GM23338 (cell line): ENCODE results near the gene HDAC11. TPM values are rescaled to one million over a fixed set of nuclear protein-coding genes. Genes with fewer than 3 reads are reported as not detected.

Experiments used
- ATAC-seq: fragments of 200-7000 bp; cut with Tn5 transposase; 3 replicates; pipeline ENCODE4 v1.9.1; 2020
- DNase-seq: peaks from one replicate; pipeline ENCODE4 v3.0.0-alpha.2; 2015; ENCODE audit warnings: low spot score
- H2AFZ ChIP-seq: fragments of 200-600 bp; sonication (generic); 2 replicates; pipeline ENCODE4 v1.8.0; 2016; ENCODE audit warnings: antibody characterized with exemption, mild to moderate bottlenecking, moderate library complexity
- H3F3A ChIP-seq: fragments of 200-600 bp; sonication (generic); replicated peaks from 2 replicates; pipeline ENCODE4 v1.8.0; 2017; ENCODE audit warnings: antibody characterized with exemption, mixed run types, low read depth
- H3K27ac ChIP-seq: fragments of 200-600 bp; sonication (generic); 2 replicates; pipeline ENCODE4 v1.6.1; 2016; ENCODE audit warnings: low read depth
- H3K27me3 ChIP-seq: fragments of 200-600 bp; sonication (generic); 2 replicates; pipeline ENCODE4 v1.8.0; 2016; ENCODE audit warnings: mild to moderate bottlenecking, mixed run types, moderate library complexity; ENCODE audit not compliant: insufficient read depth
- H3K36me3 ChIP-seq: fragments of 200-600 bp; sonication (generic); 2 replicates; pipeline ENCODE4 v1.8.0; 2016; ENCODE audit warnings: mild to moderate bottlenecking; ENCODE audit not compliant: insufficient read depth
- H3K4me1 ChIP-seq: fragments of 200-600 bp; sonication (generic); 2 replicates; pipeline ENCODE4 v1.8.0; 2016; ENCODE audit warnings: mild to moderate bottlenecking, moderate library complexity; ENCODE audit not compliant: insufficient read depth
- H3K4me2 ChIP-seq: fragments of 200-600 bp; sonication (generic); 2 replicates; pipeline ENCODE4 v1.7.1; 2017; ENCODE audit warnings: mixed run types
- H3K4me3 ChIP-seq: fragments of 200-600 bp; sonication (generic); 2 replicates; pipeline ENCODE4 v1.6.1; 2016; ENCODE audit warnings: mixed run types
- H3K79me2 ChIP-seq: fragments of 200-600 bp; sonication (generic); replicated peaks from 2 replicates; pipeline ENCODE4 v1.8.0; 2017; ENCODE audit warnings: mild to moderate bottlenecking; ENCODE audit not compliant: insufficient read depth
- H3K9me2 ChIP-seq: fragments of 200-600 bp; sonication (generic); 2 replicates; pipeline ENCODE4 v1.8.0; 2017; ENCODE audit not compliant: insufficient read depth
- H4K20me1 ChIP-seq: fragments of 200-600 bp; sonication (generic); replicated peaks from 2 replicates; pipeline ENCODE4 v1.8.0; 2017; ENCODE audit warnings: mild to moderate bottlenecking; ENCODE audit not compliant: insufficient read depth
- H3K27ac Mint-ChIP-seq: 2 replicates; pipeline ENCODE4 v1.8.0; 2020; ENCODE audit warnings: inconsistent platforms, mild to moderate bottlenecking, moderate library complexity, mixed read lengths
- H3K27me3 Mint-ChIP-seq: 3 replicates; pipeline ENCODE4 v1.8.0; 2022; ENCODE audit warnings: low read depth, mild to moderate bottlenecking, moderate library complexity, mixed read lengths, inconsistent platforms; ENCODE audit not compliant: insufficient read depth, poor library complexity
- H3K36me3 Mint-ChIP-seq: 3 replicates; pipeline ENCODE4 v1.8.0; 2021; ENCODE audit warnings: low read depth, mild to moderate bottlenecking, inconsistent platforms, moderate library complexity, mixed read lengths
- H3K4me1 Mint-ChIP-seq: 3 replicates; pipeline ENCODE4 v1.8.0; 2020; ENCODE audit warnings: mild to moderate bottlenecking, inconsistent platforms, mixed read lengths
- H3K4me3 Mint-ChIP-seq: 3 replicates; pipeline ENCODE4 v1.8.0; 2021; ENCODE audit warnings: moderate library complexity, mild to moderate bottlenecking, inconsistent platforms, mixed read lengths
- H3K9me3 Mint-ChIP-seq: 3 replicates; pipeline ENCODE4 v1.8.0; 2020; ENCODE audit warnings: moderate library complexity, mild to moderate bottlenecking, inconsistent platforms, mixed read lengths
- CREB1 ChIP-seq: fragments of 250-450 bp; sonication (Bioruptor Pico); IDR thresholded peaks from 2 replicates; pipeline ENCODE4 v1.5.0; 2020; ENCODE audit warnings: low read depth, mild to moderate bottlenecking, moderate library complexity
- CTCF ChIP-seq, 2 experiments: fragments of 200-600 bp in 1 of 2; sonication (generic) in 1 of 2; conservative IDR thresholded peaks; 2 replicates each; pipeline versions ENCODE4 v1.5.1 to v1.6.1; 2016 to 2017; ENCODE audit warnings: antibody characterized with exemption in 2 of 2, low read depth in 2 of 2, mild to moderate bottlenecking in 2 of 2, moderate library complexity in 1 of 2
- EZH2phosphoT487 ChIP-seq: fragments of 200-600 bp; sonication (generic); IDR thresholded peaks from one replicate; pipeline ENCODE4 v1.8.1; 2018; ENCODE audit warnings: antibody characterized with exemption; ENCODE audit not compliant: unreplicated experiment
- JUNB ChIP-seq: IDR thresholded peaks from one replicate; pipeline ENCODE4 v1.6.1; 2016; ENCODE audit warnings: antibody characterized with exemption; ENCODE audit not compliant: unreplicated experiment
- NANOG ChIP-seq: IDR thresholded peaks from 2 replicates; pipeline ENCODE4 v1.6.1; 2016; ENCODE audit warnings: antibody characterized with exemption, borderline replicate concordance
- REST ChIP-seq: IDR thresholded peaks from one replicate; pipeline ENCODE4 v1.6.1; 2018; ENCODE audit warnings: antibody characterized with exemption; ENCODE audit not compliant: unreplicated experiment
- STAT1 ChIP-seq: IDR thresholded peaks from one replicate; pipeline ENCODE4 v1.6.1; 2016; ENCODE audit warnings: antibody characterized with exemption; ENCODE audit not compliant: unreplicated experiment
- ZNF114 ChIP-seq: fragments of 250-450 bp; sonication (Bioruptor Pico); IDR thresholded peaks from 2 replicates; pipeline ENCODE4 v1.5.0; 2020; ENCODE audit warnings: mild to moderate bottlenecking, moderate library complexity
- ZNF331 ChIP-seq: fragments of 250-450 bp; sonication (Bioruptor Pico); IDR thresholded peaks from 2 replicates; pipeline ENCODE4 v1.5.0; 2020; ENCODE audit warnings: low read depth, mild to moderate bottlenecking, moderate library complexity
- polyA plus RNA-seq: library from polyadenylated mRNA; unstranded; fragments of >200 nt; fragmentation: Nextera tagmentation; extraction: Ambion mirVana; gene quantifications from 2 replicates; pipeline ENCODE4 v1.2.1, GENCODE V29; 2016
- total RNA-seq: library from RNA; depleted of rRNA; stranded (reverse); fragments of >200 nt; shearing (Covaris generic); gene quantifications from 2 replicates; pipeline ENCODE4 v1.2.3, GENCODE V29; 2014
- TF ChIP-seq, protein P1 (sequence below): IDR thresholded peaks from 2 replicates; pipeline ENCODE4 v1.6.1; 2016; ENCODE audit warnings: antibody characterized with exemption
- TF ChIP-seq, protein P2 (sequence below): fragments of 250-450 bp; sonication (Bioruptor Pico); IDR thresholded peaks from 2 replicates; pipeline ENCODE4 v1.5.0; 2020; ENCODE audit warnings: mild to moderate bottlenecking, moderate library complexity

The HDAC11 gene
- total and polyA plus RNA-seq, 2 experiments from 2014 or later: 5.4 to 15.8 TPM

DNA sequence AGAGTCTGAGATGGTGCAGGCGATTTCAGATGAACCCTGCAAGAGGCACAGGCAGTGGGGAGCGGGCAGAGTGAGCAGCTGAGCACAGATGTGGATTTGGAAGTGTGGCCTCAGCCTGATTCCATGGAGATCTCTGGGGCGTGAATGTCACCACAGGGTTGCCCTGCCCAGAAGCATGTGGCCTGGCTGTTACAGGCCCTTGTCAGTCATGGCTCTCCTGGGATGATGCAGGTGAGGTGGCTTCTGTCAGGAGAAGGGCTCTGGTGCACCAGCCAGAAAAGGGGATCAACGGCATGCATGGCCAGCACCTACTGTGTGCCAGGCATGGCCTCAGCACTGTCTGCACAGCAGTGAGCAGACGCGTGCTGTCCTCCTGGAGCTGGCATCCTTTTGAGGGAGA is 11.9 kb downstream of the HDAC11 start:
- H3K79me2 ChIP-seq: no peaks in the 10 kb centered on the region
- no peaks in the 10 kb centered on the region for H3K9me3 Mint-ChIP-seq
- H3K27ac Mint-ChIP-seq: no peak overlapping the region
- H3F3A ChIP-seq: no peaks in the 10 kb centered on the region
- no peak for DNase-seq
- no peaks in the 10 kb centered on the region for H3K27me3 ChIP-seq
- no peak for ATAC-seq
- peaks cover 9% of the 10 kb centered on the region for H3K27me3 Mint-ChIP-seq
- no peaks in the 10 kb centered on the region for H3K36me3 ChIP-seq
- H3K9me2 ChIP-seq: no peaks in the 10 kb centered on the region
- no peak overlapping the region for H3K4me3 ChIP-seq
- no peak overlapping the region for H2AFZ ChIP-seq
- peaks cover 6% of the 10 kb centered on the region for H3K4me1 Mint-ChIP-seq
- H3K4me3 Mint-ChIP-seq: no peak overlapping the region
- H3K27ac ChIP-seq: no peak overlapping the region
- TF ChIP-seq CREB1 (CRISPR knock-in tag) (no peak), CTCF (conservative IDR thresholded peaks at IDR 0.05; ENCODE audit: low read depth in 2 of 2) (no peak), ZNF331 (CRISPR knock-in tag) (no peak), ZNF114 (CRISPR knock-in tag) (no peak), JUNB (no peak), REST (no peak), EZH2phosphoT487 (no peak), STAT1 (no peak), NANOG (no peak)
- TF ChIP-seq, protein P1, sequence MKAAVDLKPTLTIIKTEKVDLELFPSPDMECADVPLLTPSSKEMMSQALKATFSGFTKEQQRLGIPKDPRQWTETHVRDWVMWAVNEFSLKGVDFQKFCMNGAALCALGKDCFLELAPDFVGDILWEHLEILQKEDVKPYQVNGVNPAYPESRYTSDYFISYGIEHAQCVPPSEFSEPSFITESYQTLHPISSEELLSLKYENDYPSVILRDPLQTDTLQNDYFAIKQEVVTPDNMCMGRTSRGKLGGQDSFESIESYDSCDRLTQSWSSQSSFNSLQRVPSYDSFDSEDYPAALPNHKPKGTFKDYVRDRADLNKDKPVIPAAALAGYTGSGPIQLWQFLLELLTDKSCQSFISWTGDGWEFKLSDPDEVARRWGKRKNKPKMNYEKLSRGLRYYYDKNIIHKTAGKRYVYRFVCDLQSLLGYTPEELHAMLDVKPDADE: no peak
- TF ChIP-seq, protein P2, sequence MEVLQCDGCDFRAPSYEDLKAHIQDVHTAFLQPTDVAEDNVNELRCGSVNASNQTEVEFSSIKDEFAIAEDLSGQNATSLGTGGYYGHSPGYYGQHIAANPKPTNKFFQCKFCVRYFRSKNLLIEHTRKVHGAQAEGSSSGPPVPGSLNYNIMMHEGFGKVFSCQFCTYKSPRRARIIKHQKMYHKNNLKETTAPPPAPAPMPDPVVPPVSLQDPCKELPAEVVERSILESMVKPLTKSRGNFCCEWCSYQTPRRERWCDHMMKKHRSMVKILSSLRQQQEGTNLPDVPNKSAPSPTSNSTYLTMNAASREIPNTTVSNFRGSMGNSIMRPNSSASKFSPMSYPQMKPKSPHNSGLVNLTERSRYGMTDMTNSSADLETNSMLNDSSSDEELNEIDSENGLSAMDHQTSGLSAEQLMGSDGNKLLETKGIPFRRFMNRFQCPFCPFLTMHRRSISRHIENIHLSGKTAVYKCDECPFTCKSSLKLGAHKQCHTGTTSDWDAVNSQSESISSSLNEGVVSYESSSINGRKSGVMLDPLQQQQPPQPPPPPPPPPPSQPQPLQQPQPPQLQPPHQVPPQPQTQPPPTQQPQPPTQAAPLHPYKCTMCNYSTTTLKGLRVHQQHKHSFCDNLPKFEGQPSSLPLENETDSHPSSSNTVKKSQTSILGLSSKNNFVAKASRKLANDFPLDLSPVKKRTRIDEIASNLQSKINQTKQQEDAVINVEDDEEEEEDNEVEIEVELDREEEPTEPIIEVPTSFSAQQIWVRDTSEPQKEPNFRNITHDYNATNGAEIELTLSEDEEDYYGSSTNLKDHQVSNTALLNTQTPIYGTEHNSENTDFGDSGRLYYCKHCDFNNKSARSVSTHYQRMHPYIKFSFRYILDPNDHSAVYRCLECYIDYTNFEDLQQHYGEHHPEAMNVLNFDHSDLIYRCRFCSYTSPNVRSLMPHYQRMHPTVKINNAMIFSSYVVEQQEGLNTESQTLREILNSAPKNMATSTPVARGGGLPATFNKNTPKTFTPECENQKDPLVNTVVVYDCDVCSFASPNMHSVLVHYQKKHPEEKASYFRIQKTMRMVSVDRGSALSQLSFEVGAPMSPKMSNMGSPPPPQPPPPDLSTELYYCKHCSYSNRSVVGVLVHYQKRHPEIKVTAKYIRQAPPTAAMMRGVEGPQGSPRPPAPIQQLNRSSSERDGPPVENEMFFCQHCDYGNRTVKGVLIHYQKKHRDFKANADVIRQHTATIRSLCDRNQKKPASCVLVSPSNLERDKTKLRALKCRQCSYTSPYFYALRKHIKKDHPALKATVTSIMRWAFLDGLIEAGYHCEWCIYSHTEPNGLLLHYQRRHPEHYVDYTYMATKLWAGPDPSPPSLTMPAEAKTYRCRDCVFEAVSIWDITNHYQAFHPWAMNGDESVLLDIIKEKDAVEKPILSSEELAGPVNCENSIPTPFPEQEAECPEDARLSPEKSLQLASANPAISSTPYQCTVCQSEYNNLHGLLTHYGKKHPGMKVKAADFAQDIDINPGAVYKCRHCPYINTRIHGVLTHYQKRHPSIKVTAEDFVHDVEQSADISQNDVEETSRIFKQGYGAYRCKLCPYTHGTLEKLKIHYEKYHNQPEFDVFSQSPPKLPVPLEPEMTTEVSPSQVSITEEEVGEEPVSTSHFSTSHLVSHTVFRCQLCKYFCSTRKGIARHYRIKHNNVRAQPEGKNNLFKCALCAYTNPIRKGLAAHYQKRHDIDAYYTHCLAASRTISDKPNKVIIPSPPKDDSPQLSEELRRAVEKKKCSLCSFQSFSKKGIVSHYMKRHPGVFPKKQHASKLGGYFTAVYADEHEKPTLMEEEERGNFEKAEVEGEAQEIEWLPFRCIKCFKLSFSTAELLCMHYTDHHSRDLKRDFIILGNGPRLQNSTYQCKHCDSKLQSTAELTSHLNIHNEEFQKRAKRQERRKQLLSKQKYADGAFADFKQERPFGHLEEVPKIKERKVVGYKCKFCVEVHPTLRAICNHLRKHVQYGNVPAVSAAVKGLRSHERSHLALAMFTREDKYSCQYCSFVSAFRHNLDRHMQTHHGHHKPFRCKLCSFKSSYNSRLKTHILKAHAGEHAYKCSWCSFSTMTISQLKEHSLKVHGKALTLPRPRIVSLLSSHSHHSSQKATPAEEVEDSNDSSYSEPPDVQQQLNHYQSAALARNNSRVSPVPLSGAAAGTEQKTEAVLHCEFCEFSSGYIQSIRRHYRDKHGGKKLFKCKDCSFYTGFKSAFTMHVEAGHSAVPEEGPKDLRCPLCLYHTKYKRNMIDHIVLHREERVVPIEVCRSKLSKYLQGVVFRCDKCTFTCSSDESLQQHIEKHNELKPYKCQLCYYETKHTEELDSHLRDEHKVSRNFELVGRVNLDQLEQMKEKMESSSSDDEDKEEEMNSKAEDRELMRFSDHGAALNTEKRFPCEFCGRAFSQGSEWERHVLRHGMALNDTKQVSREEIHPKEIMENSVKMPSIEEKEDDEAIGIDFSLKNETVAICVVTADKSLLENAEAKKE (CRISPR knock-in tag): no peak
- no peaks in the 10 kb centered on the region for H4K20me1 ChIP-seq
- 0 out of 3 replicates have a peak, but pooled peaks cover 5% of the 10 kb centered on the region for H3K36me3 Mint-ChIP-seq
- no peak overlapping the region for H3K4me2 ChIP-seq
- H3K4me1 ChIP-seq: peaks cover 7% of the 10 kb centered on the region; the same call in 1 of the 2 replicates
